Left renal cortex interstitium (tissue), 4 donors: Measurements from ENCODE around the gene GLP1R. TPM values are rescaled to one million over a fixed set of nuclear protein-coding genes. Genes with fewer than 3 reads are reported as not detected.

Experiments used
- DNase-seq, 4 donors: peaks; one replicate each; pipeline ENCODE4 v3.0.0-alpha.2; 2013; ENCODE audit warnings: low read depth in 4 of 4, low spot score in 2 of 4, missing footprints in 1 of 4
- polyA plus RNA-seq, 4 donors: library from polyadenylated mRNA; unstranded; fragments of 120-200 nt; gene quantifications; one replicate each; pipeline ENCODE4 v1.2.1, GENCODE V29; 2013; ENCODE audit not compliant: insufficient read length in 4 of 4

Gene GLP1R
- 1 to 10 TPM in 1 of 4 donors, under 1 TPM in 3; 0.57 to 1.1 (median 0.78) TPM for polyA plus RNA-seq

GRCh38 chr6:39048481-39049399 lies at the start of gene GLP1R:
GLP1R (plus strand) TSS chr6:39048781; CDS start chr6:39048841, 60 bp downstream.
- no peak for DNase-seq

- no peak for DNase-seq
Measured at GRCh38 chr6:39003072-39003471, 45.5 kb upstream of the GLP1R start.

GRCh38 chr6:39003492-39003891 lies 45.1 kb upstream of the GLP1R start:
- no peak for DNase-seq

GRCh38 chr6:39004801-39005200 lies 43.8 kb upstream of the GLP1R start:
- no peak for DNase-seq

GRCh38 chr6:39005774-39006173 lies 42.8 kb upstream of the GLP1R start:
- DNase-seq: no peak

- DNase-seq: no peak
Measured at GRCh38 chr6:39007575-39007974, 41.0 kb upstream of the GLP1R start.

- DNase-seq: no peak
Measured at GRCh38 chr6:39008737-39009136, 39.8 kb upstream of the GLP1R start.

GRCh38 chr6:39009476-39009875 lies 39.1 kb upstream of the GLP1R start:
- no peak for DNase-seq

- no peak for DNase-seq
Measured at GRCh38 chr6:39016839-39017546, 31.6 kb upstream of the GLP1R start.

- no peak for DNase-seq
Measured at GRCh38 chr6:39017547-39017880, 31.1 kb upstream of the GLP1R start.

- DNase-seq: no peak
Measured at GRCh38 chr6:39018103-39018502, 30.5 kb upstream of the GLP1R start.

- DNase-seq: no peak
Measured at GRCh38 chr6:39020136-39020535, 28.4 kb upstream of the GLP1R start.

GRCh38 chr6:39021041-39021440 lies 27.5 kb upstream of the GLP1R start:
- no peak for DNase-seq

- no peak for DNase-seq
Measured at GRCh38 chr6:39021779-39022178, 26.8 kb upstream of the GLP1R start.

- no peak for DNase-seq
Measured at GRCh38 chr6:39026175-39026574, 22.4 kb upstream of the GLP1R start.

GRCh38 chr6:39029156-39030011 lies 19.2 kb upstream of the GLP1R start:
- no peak for DNase-seq

- no peak for DNase-seq
Measured at GRCh38 chr6:39035681-39036080, 12.9 kb upstream of the GLP1R start.

- DNase-seq: no peak
Measured at GRCh38 chr6:39037082-39037508, 11.5 kb upstream of the GLP1R start.

- DNase-seq: no peak
Measured at GRCh38 chr6:39037707-39038106, 10.9 kb upstream of the GLP1R start.

GRCh38 chr6:39040080-39040673 lies 8.4 kb upstream of the GLP1R start:
- DNase-seq: no peak
